Renal cortex interstitium (tissue), 11 donors: Measurements from ENCODE around the gene TSFM. TPM values are rescaled to one million over a fixed set of nuclear protein-coding genes. Genes with fewer than 3 reads are reported as not detected.

Experiments used
- DNase-seq, 11 donors: peaks; one replicate each; pipeline ENCODE4 v3.0.0-alpha.2; 2013; ENCODE audit warnings: low read depth in 9 of 11, low spot score in 4 of 11; ENCODE audit errors: extremely low read depth in 1 of 11
- polyA plus RNA-seq, 3 donors: library from polyadenylated mRNA; unstranded; fragments of 120-200 nt; gene quantifications; one replicate each; pipeline ENCODE4 v1.2.1, GENCODE V29; 2013; ENCODE audit not compliant: insufficient read length in 3 of 3

The TSFM gene
- polyA plus RNA-seq, 3 donors: 40.5 to 43.2 (median 40.6) TPM

- DNase-seq: no peak
These were observed 55.4 kb downstream of the TSFM start for GRCh38 chr12:57837864-57838562.

GRCh38 chr12:57838594-57839302 is 56.2 kb downstream of the TSFM start:
- no peak for DNase-seq

- DNase-seq: no peak
These were observed 57.4 kb downstream of the TSFM start for GRCh38 chr12:57839996-57840395.

- no peak for DNase-seq
These were observed 58.1 kb downstream of the TSFM start for GRCh38 chr12:57840726-57841125.

- DNase-seq: no peak
These were observed 58.9 kb downstream of the TSFM start for GRCh38 chr12:57841445-57841844.

GRCh38 chr12:57842342-57843294 is 60.0 kb downstream of the TSFM start:
- DNase-seq: no peak

- DNase-seq: peak in 2 of 11 donors; percentile 42 to 56
These were observed 62.3 kb downstream of the TSFM start for GRCh38 chr12:57844709-57845477.

- peak in 3 of 11 donors; percentile 48 to 59 (median 53) for DNase-seq
These were observed 63.1 kb downstream of the TSFM start for GRCh38 chr12:57845478-57846284.

GRCh38 chr12:57846285-57846576 is 63.6 kb downstream of the TSFM start:
- no peak for DNase-seq

- DNase-seq: peak; percentile 93 to 99 (median 98)
These were observed 64.2 kb downstream of the TSFM start, which contains the start of gene CTDSP2 for GRCh38 chr12:57846577-57847319. CTDSP2 (minus strand) TSS chr12:57846729; CDS start chr12:57846435, 294 bp downstream.

Other genes starting within 250 kb of the TSFM start
- gene DCTN2, start 235.6 kb upstream of the TSFM start, polyA plus RNA-seq: 100 to 1,000 TPM; 160 to 172 (median 172) TPM
- gene KIF5A, start 232.7 kb upstream of the TSFM start, polyA plus RNA-seq: under 1 TPM; 0.50 to 0.88 (median 0.76) TPM
- 10 to 100 TPM; 36.5 to 42.1 (median 40.0) TPM for gene PIP4K2C, start 191.6 kb upstream of the TSFM start, polyA plus RNA-seq
- 10 to 100 TPM; 54.5 to 74.5 (median 63.9) TPM for gene DTX3, start 178.0 kb upstream of the TSFM start, polyA plus RNA-seq
- gene ARHGEF25, start 171.4 kb upstream of the TSFM start, polyA plus RNA-seq: 10 to 100 TPM; 29.8 to 37.5 (median 36.4) TPM
- 1 to 10 TPM in 1 of 3 donors, under 1 TPM in 2; 0.84 to 1.3 (median 0.97) TPM for gene B4GALNT1, start 149.6 kb upstream of the TSFM start, polyA plus RNA-seq
- 100 to 1,000 TPM; 197 to 215 (median 204) TPM for gene OS9, start 88.7 kb upstream of the TSFM start, polyA plus RNA-seq
- gene AGAP2, start 44.0 kb upstream of the TSFM start, polyA plus RNA-seq: 1 to 10 TPM in 2 of 3 donors, under 1 TPM in 1; 0.89 to 1.9 (median 1.1) TPM
- gene TSPAN31, start 37.7 kb upstream of the TSFM start, polyA plus RNA-seq: 100 to 1,000 TPM in 1 of 3 donors, 10 to 100 TPM in 2; 86.7 to 113 (median 99.9) TPM
- 100 to 1,000 TPM; 218 to 260 (median 221) TPM for gene CDK4, start 30.5 kb upstream of the TSFM start, polyA plus RNA-seq
- 10 to 100 TPM; 16.6 to 24.8 (median 17.6) TPM for gene MARCHF9, start 27.7 kb upstream of the TSFM start, polyA plus RNA-seq
- gene CYP27B1, start 15.7 kb upstream of the TSFM start, polyA plus RNA-seq: 1 to 10 TPM in 2 of 3 donors, under 1 TPM in 1; 0.96 to 1.5 (median 1.2) TPM
- gene METTL1, start 10.7 kb upstream of the TSFM start, polyA plus RNA-seq: 10 to 100 TPM; 28.6 to 31.8 (median 31.5) TPM
- 10 to 100 TPM; 11.6 to 13.3 (median 12.1) TPM for gene EEF1AKMT3, start 10.2 kb upstream of the TSFM start, polyA plus RNA-seq
- gene AVIL, start 35.9 kb downstream of the TSFM start, polyA plus RNA-seq: 10 to 100 TPM; 11.1 to 14.7 (median 11.1) TPM
- gene CTDSP2, start 63.9 kb downstream of the TSFM start, polyA plus RNA-seq: 100 to 1,000 TPM; 237 to 273 (median 260) TPM
- 10 to 100 TPM in 2 of 3 donors, 1 to 10 TPM in 1; 10.0 to 11.7 (median 11.4) TPM for gene ATP23, start 158.8 kb downstream of the TSFM start, polyA plus RNA-seq